ENCODE measurements around the gene PGP. TPM values are rescaled to one million over a fixed set of nuclear protein-coding genes. Genes with fewer than 3 reads are reported as not detected.
"Not testable (repeated sequence)": the region's sequence is repeated elsewhere in the genome, so short reads cannot be mapped to it uniquely, and the experiment has no call there.

PGP gene
- polyA plus RNA-seq, 2 donors: 7.1 to 7.7 TPM

GRCh38 chr16:2250652-2251295, 36.1 kb upstream of the PGP start:
- no peaks in the 10 kb centered on the region for H3K9me3 ChIP-seq (ENCODE audit: control insufficient read depth in 2 of 2, insufficient read depth in 1 of 2, low read depth in 1 of 2, low read length in 1 of 2)
- H3K27ac ChIP-seq (ENCODE audit: low read depth in 2 of 2, low read length in 1 of 2): peak overlapping the region; percentile 91 to 99
- no peaks in the 10 kb centered on the region for H3K27me3 ChIP-seq (ENCODE audit: control insufficient read depth in 1 of 2, insufficient read depth in 2 of 2, low read length in 2 of 2)
- peaks cover 14 to 23% of the 10 kb centered on the region in 2 donors for H3K36me3 ChIP-seq (ENCODE audit: control insufficient read depth in 2 of 2, insufficient read depth in 2 of 2, low read length in 1 of 2)
- peak overlapping the region; percentile 59 to 80 for H3K4me3 ChIP-seq (ENCODE audit: low read depth in 1 of 2, low read length in 2 of 2)
- peaks cover 0 to 7% of the 10 kb centered on the region in 2 donors for H3K4me1 ChIP-seq (ENCODE audit: control insufficient read depth in 2 of 2, insufficient read depth in 2 of 2, low read length in 1 of 2)
- 5 to 6% methylated on average over 34 to 35 of the region's 35 CpGs for WGBS, 2 donors

GRCh38 chr16:2246301-2246885, 31.8 kb upstream of the PGP start:
- H3K27ac ChIP-seq (ENCODE audit: low read depth in 2 of 2, low read length in 1 of 2): no peak overlapping the region
- WGBS, 2 donors: 88 to 91% methylated on average over 18 of the region's 18 CpGs
- no peaks in the 10 kb centered on the region for H3K9me3 ChIP-seq (ENCODE audit: control insufficient read depth in 2 of 2, insufficient read depth in 1 of 2, low read depth in 1 of 2, low read length in 1 of 2)
- no peaks in the 10 kb centered on the region for H3K27me3 ChIP-seq (ENCODE audit: control insufficient read depth in 1 of 2, insufficient read depth in 2 of 2, low read length in 2 of 2)
- no peak overlapping the region for H3K4me3 ChIP-seq (ENCODE audit: low read depth in 1 of 2, low read length in 2 of 2)
- H3K4me1 ChIP-seq (ENCODE audit: control insufficient read depth in 2 of 2, insufficient read depth in 2 of 2, low read length in 1 of 2): peaks cover 0 to 7% of the 10 kb centered on the region in 2 donors
- H3K36me3 ChIP-seq (ENCODE audit: control insufficient read depth in 2 of 2, insufficient read depth in 2 of 2, low read length in 1 of 2): peaks cover 16 to 36% of the 10 kb centered on the region in 2 donors

GRCh38 chr16:2244926-2245795, 30.5 kb upstream of the PGP start:
- 89 to 93% methylated on average over 30 of the region's 30 CpGs for WGBS, 2 donors
- Histone ChIP-seq H3K4me1 (ENCODE audit: control insufficient read depth in 2 of 2, insufficient read depth in 2 of 2, low read length in 1 of 2) (peaks cover 0 to 6% of the 10 kb centered on the region in 2 donors), H3K9me3 (ENCODE audit: control insufficient read depth in 2 of 2, insufficient read depth in 1 of 2, low read depth in 1 of 2, low read length in 1 of 2) (no peaks in the 10 kb centered on the region), H3K36me3 (ENCODE audit: control insufficient read depth in 2 of 2, insufficient read depth in 2 of 2, low read length in 1 of 2) (peaks cover 16 to 36% of the 10 kb centered on the region in 2 donors), H3K4me3 (ENCODE audit: low read depth in 1 of 2, low read length in 2 of 2) (no peak overlapping the region), H3K27me3 (ENCODE audit: control insufficient read depth in 1 of 2, insufficient read depth in 2 of 2, low read length in 2 of 2) (no peaks in the 10 kb centered on the region), H3K27ac (ENCODE audit: low read depth in 2 of 2, low read length in 1 of 2) (no peak overlapping the region)

GRCh38 chr16:2244301-2244700, 29.7 kb upstream of the PGP start:
- H3K36me3 ChIP-seq (ENCODE audit: control insufficient read depth in 2 of 2, insufficient read depth in 2 of 2, low read length in 1 of 2): peaks cover 16 to 36% of the 10 kb centered on the region in 2 donors
- 78 to 81% methylated on average over 17 of the region's 17 CpGs for WGBS, 2 donors
- no peaks in the 10 kb centered on the region for H3K27me3 ChIP-seq (ENCODE audit: control insufficient read depth in 1 of 2, insufficient read depth in 2 of 2, low read length in 2 of 2)
- H3K9me3 ChIP-seq (ENCODE audit: control insufficient read depth in 2 of 2, insufficient read depth in 1 of 2, low read depth in 1 of 2, low read length in 1 of 2): no peaks in the 10 kb centered on the region
- H3K27ac ChIP-seq (ENCODE audit: low read depth in 2 of 2, low read length in 1 of 2): no peak overlapping the region
- H3K4me1 ChIP-seq (ENCODE audit: control insufficient read depth in 2 of 2, insufficient read depth in 2 of 2, low read length in 1 of 2): peaks cover 0 to 5% of the 10 kb centered on the region in 2 donors
- H3K4me3 ChIP-seq (ENCODE audit: low read depth in 1 of 2, low read length in 2 of 2): no peak overlapping the region

GRCh38 chr16:2243781-2244180, 29.1 kb upstream of the PGP start:
- H3K9me3 ChIP-seq (ENCODE audit: control insufficient read depth in 2 of 2, insufficient read depth in 1 of 2, low read depth in 1 of 2, low read length in 1 of 2): no peaks in the 10 kb centered on the region
- peaks cover 16 to 36% of the 10 kb centered on the region in 2 donors for H3K36me3 ChIP-seq (ENCODE audit: control insufficient read depth in 2 of 2, insufficient read depth in 2 of 2, low read length in 1 of 2)
- no peak overlapping the region for H3K4me3 ChIP-seq (ENCODE audit: low read depth in 1 of 2, low read length in 2 of 2)
- H3K27me3 ChIP-seq (ENCODE audit: control insufficient read depth in 1 of 2, insufficient read depth in 2 of 2, low read length in 2 of 2): no peaks in the 10 kb centered on the region
- peaks cover 0 to 5% of the 10 kb centered on the region in 2 donors for H3K4me1 ChIP-seq (ENCODE audit: control insufficient read depth in 2 of 2, insufficient read depth in 2 of 2, low read length in 1 of 2)
- WGBS, 2 donors: 93 to 95% methylated on average over 11 of the region's 11 CpGs
- H3K27ac ChIP-seq (ENCODE audit: low read depth in 2 of 2, low read length in 1 of 2): no peak overlapping the region

GRCh38 chr16:2243031-2243528, 28.4 kb upstream of the PGP start:
- H3K9me3 ChIP-seq (ENCODE audit: control insufficient read depth in 2 of 2, insufficient read depth in 1 of 2, low read depth in 1 of 2, low read length in 1 of 2): no peaks in the 10 kb centered on the region
- no peak overlapping the region for H3K27ac ChIP-seq (ENCODE audit: low read depth in 2 of 2, low read length in 1 of 2)
- H3K36me3 ChIP-seq (ENCODE audit: control insufficient read depth in 2 of 2, insufficient read depth in 2 of 2, low read length in 1 of 2): peaks cover 16 to 36% of the 10 kb centered on the region in 2 donors
- 93 to 99% methylated on average over 19 of the region's 19 CpGs for WGBS, 2 donors
- H3K27me3 ChIP-seq (ENCODE audit: control insufficient read depth in 1 of 2, insufficient read depth in 2 of 2, low read length in 2 of 2): no peaks in the 10 kb centered on the region
- H3K4me1 ChIP-seq (ENCODE audit: control insufficient read depth in 2 of 2, insufficient read depth in 2 of 2, low read length in 1 of 2): peaks cover 0 to 5% of the 10 kb centered on the region in 2 donors
- no peak overlapping the region for H3K4me3 ChIP-seq (ENCODE audit: low read depth in 1 of 2, low read length in 2 of 2)

- H3K4me1 ChIP-seq (ENCODE audit: control insufficient read depth in 2 of 2, insufficient read depth in 2 of 2, low read length in 1 of 2): peaks cover 0 to 9% of the 10 kb centered on the region in 2 donors
- 72 to 81% methylated on average over 11 of the region's 11 CpGs for WGBS, 2 donors
- H3K36me3 ChIP-seq (ENCODE audit: control insufficient read depth in 2 of 2, insufficient read depth in 2 of 2, low read length in 1 of 2): peaks cover 16 to 37% of the 10 kb centered on the region in 2 donors
- no peaks in the 10 kb centered on the region for H3K9me3 ChIP-seq (ENCODE audit: control insufficient read depth in 2 of 2, insufficient read depth in 1 of 2, low read depth in 1 of 2, low read length in 1 of 2)
- H3K27me3 ChIP-seq (ENCODE audit: control insufficient read depth in 1 of 2, insufficient read depth in 2 of 2, low read length in 2 of 2): no peaks in the 10 kb centered on the region
- no peak overlapping the region for H3K27ac ChIP-seq (ENCODE audit: low read depth in 2 of 2, low read length in 1 of 2)
- H3K4me3 ChIP-seq (ENCODE audit: low read depth in 1 of 2, low read length in 2 of 2): no peak overlapping the region
Measured at GRCh38 chr16:2242598-2242997, 28.0 kb upstream of the PGP start.

GRCh38 chr16:2240331-2240730, 25.7 kb upstream of the PGP start:
- H3K27ac ChIP-seq (ENCODE audit: low read depth in 2 of 2, low read length in 1 of 2); H3K9me3 ChIP-seq (ENCODE audit: control insufficient read depth in 2 of 2, insufficient read depth in 1 of 2, low read depth in 1 of 2, low read length in 1 of 2); H3K4me3 ChIP-seq (ENCODE audit: low read depth in 1 of 2, low read length in 2 of 2); H3K27me3 ChIP-seq (ENCODE audit: control insufficient read depth in 1 of 2, insufficient read depth in 2 of 2, low read length in 2 of 2): not testable (repeated sequence)
- Histone ChIP-seq H3K36me3 (ENCODE audit: control insufficient read depth in 2 of 2, insufficient read depth in 2 of 2, low read length in 1 of 2) (peaks cover 11 to 36% of the 10 kb centered on the region in 2 donors), H3K4me1 (ENCODE audit: control insufficient read depth in 2 of 2, insufficient read depth in 2 of 2, low read length in 1 of 2) (peaks cover 6 to 26% of the 10 kb centered on the region in 2 donors)
- WGBS, 2 donors: 61 to 71% methylated on average over 9 of the region's 9 CpGs

- H3K27ac ChIP-seq (ENCODE audit: low read depth in 2 of 2, low read length in 1 of 2): no peak overlapping the region
- H3K9me3 ChIP-seq (ENCODE audit: control insufficient read depth in 2 of 2, insufficient read depth in 1 of 2, low read depth in 1 of 2, low read length in 1 of 2): no peaks in the 10 kb centered on the region
- H3K4me1 ChIP-seq (ENCODE audit: control insufficient read depth in 2 of 2, insufficient read depth in 2 of 2, low read length in 1 of 2): peaks cover 6 to 23% of the 10 kb centered on the region in 2 donors
- 62 to 64% methylated on average over 15 of the region's 15 CpGs for WGBS, 2 donors
- H3K36me3 ChIP-seq (ENCODE audit: control insufficient read depth in 2 of 2, insufficient read depth in 2 of 2, low read length in 1 of 2): peaks cover 7 to 37% of the 10 kb centered on the region in 2 donors
- H3K4me3 ChIP-seq (ENCODE audit: low read depth in 1 of 2, low read length in 2 of 2): no peak overlapping the region
- H3K27me3 ChIP-seq (ENCODE audit: control insufficient read depth in 1 of 2, insufficient read depth in 2 of 2, low read length in 2 of 2): peaks cover 0 to 10% of the 10 kb centered on the region in 2 donors
Measured at GRCh38 chr16:2238838-2239675, 24.4 kb upstream of the PGP start.

Data from esophagus (tissue), 2 donors.